HFF-Myc (cell line): ENCODE results near the gene AMZ2.
"Not testable (repeated sequence)": the region's sequence is repeated elsewhere in the genome, so short reads cannot be mapped to it uniquely, and the experiment has no call there.

ENCODE experiments used
- DNase-seq: peaks from one replicate; pipeline ENCODE4 v3.0.0-alpha.2; 2011; ENCODE audit warnings: low read depth; ENCODE audit errors: extremely low read depth
- H3K4me3 ChIP-seq: replicated peaks from 2 replicates; pipeline ENCODE4 v1.5.1; 2011; ENCODE audit warnings: low read depth, mild to moderate bottlenecking, control low read depth, low read length
- TF ChIP-seq, protein P1 (sequence below): IDR thresholded peaks from 2 replicates; pipeline ENCODE4 v1.5.1; 2012; ENCODE audit warnings: mild to moderate bottlenecking, low read depth, low read length, control low read depth; ENCODE audit errors: missing control alignments

Gene AMZ2

DNA sequence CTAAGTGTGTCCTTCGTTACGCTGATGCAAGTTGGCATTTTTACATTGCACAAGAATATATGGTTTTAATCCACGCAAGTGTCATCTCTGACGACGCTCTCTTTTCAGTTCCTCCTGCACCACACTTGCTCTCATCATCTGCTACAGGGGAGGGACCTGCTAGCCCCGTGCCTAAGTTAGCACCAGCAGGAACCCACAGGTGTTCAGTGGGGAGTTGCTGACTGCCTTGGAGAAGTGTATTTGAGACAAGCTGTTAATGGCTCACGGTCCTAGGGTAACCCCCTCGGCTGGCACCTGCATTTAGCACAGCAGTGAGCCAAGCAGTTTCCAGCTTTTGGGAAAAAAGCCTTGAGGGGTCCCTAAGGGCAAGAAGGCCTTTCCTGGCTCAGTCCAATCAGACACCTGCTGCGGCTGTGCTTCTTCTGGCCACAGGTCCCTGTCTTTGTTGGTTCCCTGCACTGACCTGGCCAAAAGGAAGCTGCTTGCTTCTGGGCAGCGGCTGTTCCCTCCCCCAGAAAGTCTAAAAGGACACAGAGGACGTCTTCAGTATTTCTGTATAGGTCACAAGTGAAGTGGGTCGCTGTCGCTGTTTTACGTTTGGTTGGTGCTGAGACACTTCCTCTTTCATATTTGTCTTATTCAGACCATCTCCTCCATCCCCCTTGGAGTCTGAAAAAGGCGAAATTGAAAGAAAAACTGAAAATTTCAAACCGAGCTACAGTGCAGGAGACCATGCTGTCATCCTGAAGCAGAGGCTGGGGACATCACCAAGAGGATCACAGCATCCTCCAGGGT, 10.3 kb upstream of the AMZ2 start:
- DNase-seq, H3K4me3 ChIP-seq: not testable (repeated sequence)

DNA sequence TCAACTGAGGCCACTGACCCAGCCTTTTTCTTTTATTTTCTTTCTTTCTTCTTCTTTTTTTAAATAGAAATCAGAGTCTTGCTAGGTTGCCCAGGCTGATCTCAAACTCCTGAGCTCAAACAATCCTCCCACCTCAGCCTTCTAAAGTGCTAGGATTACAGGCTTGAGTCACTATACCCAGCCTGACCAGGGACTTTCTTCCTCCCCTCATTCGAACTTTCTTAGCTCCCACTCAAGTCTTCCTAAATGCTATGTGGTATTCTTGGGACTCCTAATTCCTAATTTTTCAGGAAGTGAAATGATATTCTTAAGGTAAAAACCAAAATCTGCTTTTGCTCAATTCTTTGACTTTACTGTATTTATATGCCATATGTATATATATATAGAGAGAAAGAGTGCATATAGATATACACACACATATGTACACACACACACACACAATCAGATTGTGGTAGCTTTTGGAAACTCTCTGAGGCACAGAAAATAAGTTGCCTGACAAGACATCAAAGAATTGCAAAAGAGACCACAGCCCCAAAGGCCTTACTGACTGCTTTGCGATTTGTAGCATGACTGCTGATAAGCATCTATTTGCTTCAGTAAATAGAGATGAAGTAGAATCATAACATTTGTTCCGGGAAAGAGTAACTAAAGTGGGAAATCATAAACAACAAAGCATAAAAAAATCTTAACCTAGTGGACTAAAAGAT, 9.5 kb upstream of the AMZ2 start:
- no peak overlapping the region for H3K4me3 ChIP-seq
- TF ChIP-seq, protein P1, sequence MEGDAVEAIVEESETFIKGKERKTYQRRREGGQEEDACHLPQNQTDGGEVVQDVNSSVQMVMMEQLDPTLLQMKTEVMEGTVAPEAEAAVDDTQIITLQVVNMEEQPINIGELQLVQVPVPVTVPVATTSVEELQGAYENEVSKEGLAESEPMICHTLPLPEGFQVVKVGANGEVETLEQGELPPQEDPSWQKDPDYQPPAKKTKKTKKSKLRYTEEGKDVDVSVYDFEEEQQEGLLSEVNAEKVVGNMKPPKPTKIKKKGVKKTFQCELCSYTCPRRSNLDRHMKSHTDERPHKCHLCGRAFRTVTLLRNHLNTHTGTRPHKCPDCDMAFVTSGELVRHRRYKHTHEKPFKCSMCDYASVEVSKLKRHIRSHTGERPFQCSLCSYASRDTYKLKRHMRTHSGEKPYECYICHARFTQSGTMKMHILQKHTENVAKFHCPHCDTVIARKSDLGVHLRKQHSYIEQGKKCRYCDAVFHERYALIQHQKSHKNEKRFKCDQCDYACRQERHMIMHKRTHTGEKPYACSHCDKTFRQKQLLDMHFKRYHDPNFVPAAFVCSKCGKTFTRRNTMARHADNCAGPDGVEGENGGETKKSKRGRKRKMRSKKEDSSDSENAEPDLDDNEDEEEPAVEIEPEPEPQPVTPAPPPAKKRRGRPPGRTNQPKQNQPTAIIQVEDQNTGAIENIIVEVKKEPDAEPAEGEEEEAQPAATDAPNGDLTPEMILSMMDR: no peak
- no peak for DNase-seq

DNA sequence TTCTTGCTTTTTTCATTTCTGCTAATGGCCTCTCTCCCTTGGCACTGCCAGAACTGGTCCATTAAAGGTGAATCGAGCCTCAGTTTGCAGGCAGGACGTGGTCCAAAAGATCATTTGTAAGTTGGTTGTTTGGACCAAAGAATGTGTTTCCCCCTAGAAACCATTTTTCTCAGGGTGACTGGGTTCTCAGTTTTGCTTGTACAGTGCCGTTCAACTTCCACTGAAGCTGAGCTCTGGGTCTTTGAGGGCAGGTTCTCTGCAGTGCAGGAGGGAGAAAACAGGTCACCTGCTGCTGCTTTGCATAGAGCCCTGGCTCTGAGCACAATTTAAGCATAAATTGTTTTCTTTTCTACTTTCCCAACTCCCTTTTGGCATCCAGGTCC, 9.0 kb upstream of the AMZ2 start:
- no peak for DNase-seq
- H3K4me3 ChIP-seq: no peak overlapping the region
- TF ChIP-seq, protein P1: no peak

DNA sequence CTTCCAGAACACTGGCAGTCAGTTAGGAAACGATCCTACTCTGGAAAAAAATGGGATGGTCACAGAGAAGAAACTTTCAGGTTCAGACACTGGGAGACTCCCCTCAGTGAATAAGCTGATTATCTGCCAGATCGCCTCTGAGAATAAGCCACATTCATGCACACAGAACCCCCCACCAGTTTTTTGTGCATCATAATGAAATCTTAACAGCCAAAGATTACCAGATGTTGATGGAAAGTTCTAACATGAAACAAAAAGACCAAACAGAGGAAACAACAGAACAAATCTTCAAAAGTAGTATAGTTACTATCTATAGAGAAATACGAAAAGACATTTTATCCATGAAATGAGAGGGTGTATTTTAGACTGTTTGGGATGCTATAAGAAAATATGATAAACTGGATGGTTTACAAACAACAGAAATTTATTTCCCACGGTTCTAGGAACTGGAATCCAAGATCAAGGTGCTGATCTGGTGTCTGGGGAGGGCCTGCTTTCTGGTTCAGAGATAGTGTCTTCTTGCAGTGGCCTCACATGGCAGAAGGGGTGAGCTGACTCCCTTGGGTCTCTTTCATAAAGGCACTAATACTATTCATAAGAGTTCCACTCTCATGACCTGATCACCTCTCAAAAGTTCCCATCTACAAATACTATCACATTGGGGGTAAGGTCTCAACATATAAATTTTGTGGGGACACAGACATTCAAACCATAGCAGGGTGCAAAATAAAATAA, 8.0 kb upstream of the AMZ2 start:
- H3K4me3 ChIP-seq: no peak overlapping the region
- TF ChIP-seq, protein P1: no peak
- DNase-seq: no peak

DNA sequence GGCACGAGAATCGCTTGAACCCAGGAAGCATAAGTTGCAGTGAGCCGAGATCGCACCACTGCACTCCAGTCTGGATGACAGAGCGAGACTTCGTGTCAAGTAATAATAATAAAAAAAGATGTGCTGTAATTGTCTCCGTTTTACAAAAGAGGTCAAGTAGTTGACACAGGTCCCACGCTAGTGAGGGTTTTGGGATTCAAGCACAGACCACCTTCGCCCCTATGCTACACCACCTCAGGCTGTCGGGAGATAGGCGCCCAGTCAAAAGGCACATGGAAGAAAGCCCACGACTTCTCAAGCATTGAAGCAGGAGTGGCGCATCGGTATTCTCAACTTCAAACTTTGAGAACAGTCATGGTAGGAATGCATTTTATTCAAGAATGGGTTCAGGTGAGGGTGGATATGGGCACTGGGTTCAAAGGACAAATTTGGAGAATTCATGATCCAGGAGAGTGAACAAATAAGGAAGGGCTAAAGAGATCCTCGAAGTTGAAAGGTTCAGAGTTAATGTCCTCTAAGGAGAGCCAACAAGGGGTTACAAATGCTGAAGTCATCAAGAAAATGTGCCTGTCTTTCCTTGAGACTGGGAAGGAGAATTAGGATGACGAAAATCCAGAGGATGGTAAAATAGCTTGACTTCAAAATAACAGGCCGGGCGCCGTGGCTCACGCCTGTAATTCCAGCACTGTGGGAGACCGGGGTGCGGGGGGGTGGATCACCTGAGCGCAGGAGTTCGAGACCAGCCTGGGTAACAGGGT, 1.4 kb upstream of the AMZ2 start:
- peak overlapping the region; percentile 69 for H3K4me3 ChIP-seq
- TF ChIP-seq, protein P1: no peak
- no peak for DNase-seq

DNA sequence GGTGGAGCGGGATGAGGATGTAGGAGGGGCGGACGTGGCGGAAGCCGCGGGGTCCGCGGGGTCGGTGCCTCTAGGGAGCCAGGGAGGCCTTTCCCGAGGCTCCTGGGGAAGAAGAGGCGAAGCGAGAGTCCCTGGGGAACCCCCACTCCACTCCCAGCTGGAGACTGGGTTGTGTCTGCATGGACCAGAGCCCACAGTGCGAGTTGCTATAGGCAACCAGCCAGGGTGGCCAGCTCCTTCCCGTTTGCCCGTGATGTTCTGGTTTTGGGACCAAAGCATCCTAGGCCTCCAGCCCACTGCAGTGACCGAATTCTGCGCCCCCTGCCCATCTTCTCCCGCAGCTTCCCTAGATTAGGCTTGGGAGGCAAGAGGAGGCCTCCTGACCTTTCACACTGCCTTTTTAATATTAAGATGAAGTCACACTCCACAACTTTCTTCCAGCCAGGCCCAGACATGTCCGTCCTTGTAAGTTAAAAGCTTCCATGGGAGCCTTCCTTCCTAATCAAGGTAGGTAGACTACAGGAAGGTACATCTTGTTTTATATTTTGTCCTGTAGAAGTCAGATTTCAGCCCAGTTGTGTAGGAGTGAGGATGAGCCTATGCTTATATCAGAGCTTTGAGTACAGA, 469 bp downstream of the AMZ2 start:
- TF ChIP-seq, protein P1: no peak
- DNase-seq: no peak
- H3K4me3 ChIP-seq: peak overlapping the region; percentile 69
